Neural cell (in vitro differentiated cells): ENCODE results near the gene OR52N1. TPM values are rescaled to one million over a fixed set of nuclear protein-coding genes. Genes with fewer than 3 reads are reported as not detected.

Source experiments
- H2AFZ ChIP-seq: fragments of 200-600, 300-800 bp; sonication (generic), shearing (Covaris generic); 2 replicates; pipeline ENCODE4 v1.6.0; 2014; ENCODE audit warnings: low read depth, mild to moderate bottlenecking, antibody characterized with exemption, low read length, moderate library complexity
- H3F3A ChIP-seq: fragments of 200-600 bp; shearing (Covaris generic); 2 replicates; pipeline ENCODE4 v1.6.1; 2016; ENCODE audit warnings: mild to moderate bottlenecking, moderate library complexity, mixed read lengths, antibody characterized with exemption, low read length; ENCODE audit not compliant: insufficient read depth, poor library complexity, severe bottlenecking
- H3K27ac ChIP-seq: fragments of 200-600, 300-800 bp; sonication (generic), shearing (Covaris generic); 2 replicates; pipeline ENCODE4 v1.5.1; 2014; ENCODE audit warnings: mild to moderate bottlenecking, low read length, moderate library complexity
- H3K27me3 ChIP-seq: fragments of 300-800, 200-600 bp; sonication (generic), shearing (Covaris generic); 2 replicates; pipeline ENCODE4 v1.6.0; 2014; ENCODE audit warnings: mild to moderate bottlenecking, low read depth, low read length, moderate library complexity; ENCODE audit not compliant: insufficient read depth
- H3K36me3 ChIP-seq: fragments of 300-800, 200-600 bp; sonication (generic), shearing (Covaris generic); 2 replicates; pipeline ENCODE4 v1.5.1; 2014; ENCODE audit warnings: mild to moderate bottlenecking, antibody characterized with exemption, low read length, moderate library complexity; ENCODE audit not compliant: insufficient read depth
- H3K4me2 ChIP-seq: fragments of 300-800, 200-600 bp; sonication (generic), shearing (Covaris generic); 2 replicates; pipeline ENCODE4 v1.6.0; 2014; ENCODE audit warnings: mild to moderate bottlenecking, low read length
- H3K4me3 ChIP-seq: fragments of 300-800, 200-600 bp; sonication (generic), shearing (Covaris generic); 2 replicates; pipeline ENCODE4 v1.5.1; 2014; ENCODE audit warnings: mild to moderate bottlenecking, low read length, moderate library complexity
- H3K79me2 ChIP-seq: fragments of 200-600 bp; shearing (Covaris generic); replicated peaks from 2 replicates; pipeline ENCODE4 v1.6.0; 2014; ENCODE audit warnings: mild to moderate bottlenecking, low read length, moderate library complexity; ENCODE audit not compliant: insufficient read depth
- H3K9ac ChIP-seq: fragments of 300-800, 200-600 bp; sonication (generic), shearing (Covaris generic); 2 replicates; pipeline ENCODE4 v1.6.1; 2016; ENCODE audit warnings: mild to moderate bottlenecking, low read length, mixed read lengths
- H3K9me2 ChIP-seq: fragments of 200-600 bp; shearing (Covaris generic); 2 replicates; pipeline ENCODE4 v1.6.1; 2016; ENCODE audit warnings: mild to moderate bottlenecking, low read length, mixed read lengths; ENCODE audit not compliant: insufficient read depth
- H3K9me3 ChIP-seq: fragments of 200-600, 300-800 bp; sonication (generic), shearing (Covaris generic); 2 replicates; pipeline ENCODE4 v1.6.1; 2016; ENCODE audit warnings: mild to moderate bottlenecking, mixed run types, low read length, moderate library complexity, mixed read lengths
- H4K20me1 ChIP-seq: fragments of 200-600 bp; shearing (Covaris generic); 2 replicates; pipeline ENCODE4 v1.6.1; 2016; ENCODE audit warnings: mild to moderate bottlenecking, mixed run types; ENCODE audit not compliant: insufficient read depth
- EP300 ChIP-seq: fragments of 450-650 bp; conservative IDR thresholded peaks from 2 replicates; pipeline ENCODE4 v1.6.1; 2014; ENCODE audit warnings: antibody characterized with exemption, mild to moderate bottlenecking, moderate library complexity; ENCODE audit not compliant: poor library complexity, severe bottlenecking
- EZH2 ChIP-seq: fragments of 200-600, 300-800 bp; shearing (Covaris generic), sonication (generic); IDR thresholded peaks from 2 replicates; pipeline ENCODE4 v1.6.1; 2014; ENCODE audit warnings: antibody characterized with exemption, low read length, borderline replicate concordance, mild to moderate bottlenecking; ENCODE audit not compliant: insufficient read depth, poor library complexity, severe bottlenecking
- MXI1 ChIP-seq: fragments of 450-650 bp; conservative IDR thresholded peaks from 2 replicates; pipeline ENCODE4 v1.6.1; 2014; ENCODE audit warnings: antibody characterized with exemption, mild to moderate bottlenecking; ENCODE audit not compliant: poor library complexity, severe bottlenecking
- POLR2AphosphoS5 ChIP-seq: IDR thresholded peaks from 2 replicates; pipeline ENCODE4 v1.6.1; 2012
- RAD21 ChIP-seq: fragments of 450-650 bp; conservative IDR thresholded peaks from 2 replicates; pipeline ENCODE4 v1.6.1; 2014; ENCODE audit warnings: antibody characterized with exemption, mild to moderate bottlenecking, moderate library complexity
- SMC3 ChIP-seq: fragments of 450-650 bp; conservative IDR thresholded peaks from 2 replicates; pipeline ENCODE4 v1.6.1; 2014; ENCODE audit warnings: antibody characterized with exemption, mild to moderate bottlenecking, moderate library complexity; ENCODE audit not compliant: poor library complexity
- TAF1 ChIP-seq: IDR thresholded peaks from 2 replicates; pipeline ENCODE4 v1.6.1; 2012; ENCODE audit warnings: low read depth
- polyA plus RNA-seq: library from polyadenylated mRNA; depleted of rRNA; stranded (reverse); fragments of >200 nt; gene quantifications from 2 replicates; pipeline ENCODE4 v1.2.3, GENCODE V29; 2014
- TF ChIP-seq, protein P1 (sequence below): IDR thresholded peaks from 2 replicates; pipeline ENCODE4 v1.6.1; 2012; ENCODE audit warnings: borderline replicate concordance
- TF ChIP-seq, protein P2 (sequence below): fragments of 450-650 bp; IDR thresholded peaks from 2 replicates; pipeline ENCODE4 v1.5.1; 2014; ENCODE audit warnings: antibody characterized with exemption, mild to moderate bottlenecking, moderate library complexity; ENCODE audit not compliant: poor library complexity, severe bottlenecking

OR52N1 gene
- polyA plus RNA-seq, 1 donor from 2014 or later: not detected

DNA sequence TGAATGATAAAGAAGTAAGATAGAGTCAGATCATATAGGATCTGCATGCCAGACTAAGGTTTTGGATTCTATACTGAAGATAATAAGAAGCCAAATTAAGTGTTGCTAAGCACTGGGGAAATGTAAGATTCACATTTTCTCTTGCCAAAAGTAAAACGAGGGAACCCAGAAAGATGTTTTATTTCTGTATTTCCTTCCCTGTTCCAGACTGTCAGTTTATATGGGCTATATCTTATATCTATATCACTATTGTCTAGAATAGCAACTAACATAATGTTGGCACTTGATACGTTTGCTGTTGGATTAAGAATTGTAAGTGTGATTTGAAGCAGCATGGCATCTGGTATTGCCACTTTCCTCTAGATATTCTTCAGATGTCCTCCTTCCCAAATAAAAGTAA lies 42.4 kb upstream of the OR52N1 start:
- no peak overlapping the region for H3K9ac ChIP-seq
- TF ChIP-seq EP300: no peak
- TF ChIP-seq MXI1: no peak
- TF ChIP-seq, protein P1, sequence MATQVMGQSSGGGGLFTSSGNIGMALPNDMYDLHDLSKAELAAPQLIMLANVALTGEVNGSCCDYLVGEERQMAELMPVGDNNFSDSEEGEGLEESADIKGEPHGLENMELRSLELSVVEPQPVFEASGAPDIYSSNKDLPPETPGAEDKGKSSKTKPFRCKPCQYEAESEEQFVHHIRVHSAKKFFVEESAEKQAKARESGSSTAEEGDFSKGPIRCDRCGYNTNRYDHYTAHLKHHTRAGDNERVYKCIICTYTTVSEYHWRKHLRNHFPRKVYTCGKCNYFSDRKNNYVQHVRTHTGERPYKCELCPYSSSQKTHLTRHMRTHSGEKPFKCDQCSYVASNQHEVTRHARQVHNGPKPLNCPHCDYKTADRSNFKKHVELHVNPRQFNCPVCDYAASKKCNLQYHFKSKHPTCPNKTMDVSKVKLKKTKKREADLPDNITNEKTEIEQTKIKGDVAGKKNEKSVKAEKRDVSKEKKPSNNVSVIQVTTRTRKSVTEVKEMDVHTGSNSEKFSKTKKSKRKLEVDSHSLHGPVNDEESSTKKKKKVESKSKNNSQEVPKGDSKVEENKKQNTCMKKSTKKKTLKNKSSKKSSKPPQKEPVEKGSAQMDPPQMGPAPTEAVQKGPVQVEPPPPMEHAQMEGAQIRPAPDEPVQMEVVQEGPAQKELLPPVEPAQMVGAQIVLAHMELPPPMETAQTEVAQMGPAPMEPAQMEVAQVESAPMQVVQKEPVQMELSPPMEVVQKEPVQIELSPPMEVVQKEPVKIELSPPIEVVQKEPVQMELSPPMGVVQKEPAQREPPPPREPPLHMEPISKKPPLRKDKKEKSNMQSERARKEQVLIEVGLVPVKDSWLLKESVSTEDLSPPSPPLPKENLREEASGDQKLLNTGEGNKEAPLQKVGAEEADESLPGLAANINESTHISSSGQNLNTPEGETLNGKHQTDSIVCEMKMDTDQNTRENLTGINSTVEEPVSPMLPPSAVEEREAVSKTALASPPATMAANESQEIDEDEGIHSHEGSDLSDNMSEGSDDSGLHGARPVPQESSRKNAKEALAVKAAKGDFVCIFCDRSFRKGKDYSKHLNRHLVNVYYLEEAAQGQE: no peak
- no peak for TF ChIP-seq TAF1
- no peak for TF ChIP-seq SMC3
- TF ChIP-seq, protein P2, sequence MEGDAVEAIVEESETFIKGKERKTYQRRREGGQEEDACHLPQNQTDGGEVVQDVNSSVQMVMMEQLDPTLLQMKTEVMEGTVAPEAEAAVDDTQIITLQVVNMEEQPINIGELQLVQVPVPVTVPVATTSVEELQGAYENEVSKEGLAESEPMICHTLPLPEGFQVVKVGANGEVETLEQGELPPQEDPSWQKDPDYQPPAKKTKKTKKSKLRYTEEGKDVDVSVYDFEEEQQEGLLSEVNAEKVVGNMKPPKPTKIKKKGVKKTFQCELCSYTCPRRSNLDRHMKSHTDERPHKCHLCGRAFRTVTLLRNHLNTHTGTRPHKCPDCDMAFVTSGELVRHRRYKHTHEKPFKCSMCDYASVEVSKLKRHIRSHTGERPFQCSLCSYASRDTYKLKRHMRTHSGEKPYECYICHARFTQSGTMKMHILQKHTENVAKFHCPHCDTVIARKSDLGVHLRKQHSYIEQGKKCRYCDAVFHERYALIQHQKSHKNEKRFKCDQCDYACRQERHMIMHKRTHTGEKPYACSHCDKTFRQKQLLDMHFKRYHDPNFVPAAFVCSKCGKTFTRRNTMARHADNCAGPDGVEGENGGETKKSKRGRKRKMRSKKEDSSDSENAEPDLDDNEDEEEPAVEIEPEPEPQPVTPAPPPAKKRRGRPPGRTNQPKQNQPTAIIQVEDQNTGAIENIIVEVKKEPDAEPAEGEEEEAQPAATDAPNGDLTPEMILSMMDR: no peak
- TF ChIP-seq POLR2AphosphoS5: no peak
- no peak for TF ChIP-seq EZH2
- no peak for TF ChIP-seq RAD21
- H3K36me3 ChIP-seq: no peaks in the 10 kb centered on the region
- H3K27ac ChIP-seq: no peak overlapping the region
- H3K27me3 ChIP-seq: no peaks in the 10 kb centered on the region
- no peak overlapping the region for H2AFZ ChIP-seq
- H3F3A ChIP-seq: no peaks in the 10 kb centered on the region
- no peaks in the 10 kb centered on the region for H3K9me3 ChIP-seq
- H3K4me2 ChIP-seq: no peak overlapping the region
- H3K79me2 ChIP-seq: no peaks in the 10 kb centered on the region
- no peaks in the 10 kb centered on the region for H4K20me1 ChIP-seq
- H3K4me3 ChIP-seq: no peak overlapping the region
- no peaks in the 10 kb centered on the region for H3K9me2 ChIP-seq

DNA sequence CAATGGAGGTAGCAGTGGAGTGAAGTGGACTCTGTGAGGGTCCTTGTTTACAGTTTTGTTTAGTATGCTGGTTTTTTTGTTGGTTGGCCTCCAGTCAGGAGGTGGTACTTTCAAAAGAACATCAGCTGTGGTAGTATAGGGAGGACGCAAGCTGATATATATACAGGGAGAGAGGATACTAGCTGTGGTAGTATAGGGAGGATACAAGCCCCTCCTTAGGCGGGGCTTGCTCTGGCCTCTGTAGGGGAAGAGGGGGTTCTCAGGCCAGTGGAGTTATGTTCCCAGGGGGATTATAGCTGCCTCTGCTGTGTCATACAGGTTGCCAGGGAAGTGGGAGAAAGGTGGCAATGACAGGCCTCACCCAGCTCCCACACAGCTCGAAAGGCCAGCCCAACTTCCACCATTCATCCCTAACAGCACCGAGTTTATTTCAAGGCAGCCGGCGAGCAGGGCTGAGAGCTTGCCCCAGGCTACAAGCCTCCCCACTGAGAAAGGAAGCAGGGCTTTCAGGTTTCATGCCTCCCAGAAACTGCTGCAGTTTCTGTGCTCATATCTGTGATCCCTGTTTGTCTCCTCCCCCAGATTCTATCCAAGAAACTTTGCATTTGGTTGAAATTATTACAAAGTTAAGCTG lies 40.2 kb upstream of the OR52N1 start:
- Histone ChIP-seq H3K9me2 (no peaks in the 10 kb centered on the region), H2AFZ (no peak overlapping the region), H3K4me3 (no peak overlapping the region), H3K9ac (no peak overlapping the region), H3K36me3 (no peaks in the 10 kb centered on the region), H3K27me3 (no peaks in the 10 kb centered on the region), H3K27ac (no peak overlapping the region), H3K9me3 (no peaks in the 10 kb centered on the region), H3F3A (no peaks in the 10 kb centered on the region), H3K79me2 (no peaks in the 10 kb centered on the region), H4K20me1 (no peaks in the 10 kb centered on the region), H3K4me2 (no peak overlapping the region)
- TF ChIP-seq POLR2AphosphoS5: no peak
- no peak for TF ChIP-seq RAD21
- TF ChIP-seq, protein P2: no peak
- TF ChIP-seq EP300: no peak
- no peak for TF ChIP-seq SMC3
- no peak for TF ChIP-seq TAF1
- TF ChIP-seq MXI1: no peak
- TF ChIP-seq EZH2: no peak
- TF ChIP-seq, protein P1: no peak
